GM19240 (cell line): ENCODE data around the gene GDA.

Source experiments
- DNase-seq: peaks from one replicate; pipeline ENCODE4 v3.0.0; 2011; ENCODE audit warnings: low spot score; ENCODE audit not compliant: insufficient read length

GDA gene

GRCh38 chr9:72150127-72150526, 887 bp downstream of the GDA start:
- no peak for DNase-seq

GRCh38 chr9:72150661-72151060, 1.4 kb downstream of the GDA start:
- no peak for DNase-seq

- DNase-seq, result no peak
Measured at GRCh38 chr9:72151104-72151503, 1.9 kb downstream of the GDA start.

- DNase-seq, result no peak
Measured at GRCh38 chr9:72154468-72155285, 5.4 kb downstream of the GDA start.

- DNase-seq, result no peak
Measured at GRCh38 chr9:72155301-72155700, 6.1 kb downstream of the GDA start.

- no peak for DNase-seq
Measured at GRCh38 chr9:72156586-72156985, 7.3 kb downstream of the GDA start.

GRCh38 chr9:72158680-72159079, 9.4 kb downstream of the GDA start:
- DNase-seq, result no peak

- DNase-seq, result no peak
Measured at GRCh38 chr9:72160446-72161123, 11.3 kb downstream of the GDA start.

GRCh38 chr9:72165326-72165725, 16.1 kb downstream of the GDA start:
- no peak for DNase-seq

GRCh38 chr9:72165821-72166547, 16.7 kb downstream of the GDA start:
- no peak for DNase-seq

- no peak for DNase-seq
Measured at GRCh38 chr9:72168075-72168474, 18.8 kb downstream of the GDA start.

- no peak for DNase-seq
Measured at GRCh38 chr9:72169178-72169577, 19.9 kb downstream of the GDA start.

- DNase-seq, result no peak
Measured at GRCh38 chr9:72173080-72173479, 23.8 kb downstream of the GDA start.

- no peak for DNase-seq
Measured at GRCh38 chr9:72185561-72185960, 36.3 kb downstream of the GDA start.

GRCh38 chr9:72187121-72187695, 38.0 kb downstream of the GDA start:
- DNase-seq, result no peak

GRCh38 chr9:72188232-72188631, 39.0 kb downstream of the GDA start:
- no peak for DNase-seq

- no peak for DNase-seq
Measured at GRCh38 chr9:72193478-72193881, 44.2 kb downstream of the GDA start.

GRCh38 chr9:72199238-72199637, 50.0 kb downstream of the GDA start:
- DNase-seq, result no peak

- no peak for DNase-seq
Measured at GRCh38 chr9:72200452-72200851, 51.2 kb downstream of the GDA start.

- no peak for DNase-seq
Measured at GRCh38 chr9:72202009-72202408, 52.8 kb downstream of the GDA start.

- no peak for DNase-seq
Measured at GRCh38 chr9:72203205-72203803, 54.1 kb downstream of the GDA start.

- no peak for DNase-seq
Measured at GRCh38 chr9:72204062-72204461, 54.8 kb downstream of the GDA start.
